Esophagus muscularis mucosa (tissue), 4 donors: ENCODE measurements around the gene ADAMTSL4. TPM values are rescaled to one million over a fixed set of nuclear protein-coding genes. Genes with fewer than 3 reads are reported as not detected.

Experiments
- DNase-seq: peaks from one replicate; pipeline ENCODE4 v3.0.0-alpha.2; 2017; ENCODE audit errors: extremely low spot score
- H3K27ac ChIP-seq, 4 donors: fragments of 200-600 bp; sonication (generic); replicated peaks in 1 of 4; 1 replicate in 3 of 4; 2 replicates in 1 of 4; pipeline ENCODE4 v1.5.1; 2016 to 2019; ENCODE audit warnings: mild to moderate bottlenecking in 1 of 4
- H3K27me3 ChIP-seq, 4 donors: fragments of 200-600 bp; sonication (generic); one replicate each; pipeline versions ENCODE4 v1.5.1 to v1.6.0; 2016 to 2019
- H3K36me3 ChIP-seq, 4 donors: fragments of 200-600 bp; sonication (generic); one replicate each; pipeline ENCODE4 v1.5.1; 2016 to 2019
- H3K4me1 ChIP-seq, 4 donors: fragments of 200-600 bp; sonication (generic); one replicate each; pipeline ENCODE4 v1.5.1; 2016 to 2019
- H3K4me3 ChIP-seq, 4 donors: fragments of 200-600 bp; sonication (generic); 1 replicate in 2 of 4; 2 replicates in 2 of 4; pipeline ENCODE4 v1.5.1; 2016 to 2019; ENCODE audit warnings: mild to moderate bottlenecking in 4 of 4, moderate library complexity in 1 of 4
- H3K9me3 ChIP-seq, 4 donors: fragments of 200-600 bp; sonication (generic); 1 replicate in 3 of 4; 2 replicates in 1 of 4; pipeline ENCODE4 v1.5.1; 2016 to 2019
- CTCF ChIP-seq, 3 experiments: fragments of 200-600 bp in 2 of 3; fragments of 450-650 bp in 1 of 3; sonication (generic) in 2 of 3; IDR thresholded peaks; one replicate each; pipeline ENCODE4 v1.5.1; 2017 to 2019; ENCODE audit warnings: antibody characterized with exemption in 3 of 3, mild to moderate bottlenecking in 2 of 3, moderate library complexity in 1 of 3
- EP300 ChIP-seq: sonication (generic); formaldehyde crosslinking; IDR thresholded peaks from one replicate; pipeline ENCODE4 v1.6.1; 2017; ENCODE audit warnings: antibody characterized with exemption
- POLR2A ChIP-seq: fragments of 450-650 bp; IDR thresholded peaks from one replicate; pipeline ENCODE4 v1.6.1; 2017; ENCODE audit warnings: antibody characterized with exemption, moderate library complexity, mild to moderate bottlenecking, low read depth
- POLR2AphosphoS5 ChIP-seq, 2 donors: sonication (generic); formaldehyde crosslinking; IDR thresholded peaks; one replicate each; pipeline ENCODE4 v1.6.1; 2017; ENCODE audit warnings: antibody characterized with exemption in 2 of 2
- WGBS: methylation state at CpG from one replicate; pipeline ENCODE4 v1.1.5; 2018; 5-methylcytosine and 5-hydroxymethylcytosine counted together
- intact Hi-C: fragments of 100-400 bp; cut with DNase I; formaldehyde crosslinking; loops from one replicate; pipeline ENCODE4 v1.15.1; 2023
- total RNA-seq, 4 donors: library from RNA; depleted of rRNA; stranded (reverse); fragments of >200 nt; gene quantifications; one replicate each; pipeline versions ENCODE4 v1.1.0 to v1.2.1, GENCODE V29; 2016

Gene ADAMTSL4
- total RNA-seq, 4 donors from 2014 or later = 33.6 to 86.1 (median 48.2) TPM

GRCh38 chr1:150561254-150561973, 12.2 kb downstream of the ADAMTSL4 start:
- under 1% methylated on average over 20 of the region's 32 CpGs for WGBS
- peaks cover 0 to 25% (median 20%) of the 10 kb centered on the region in 4 donors for H3K36me3 ChIP-seq
- peak overlapping the region; percentile 59 to 64 (median 61) for H3K4me3 ChIP-seq
- peak; percentile 98 for DNase-seq
- H3K27ac ChIP-seq = peak overlapping the region; percentile 93 to 100 (median 98)
- peaks cover 70 to 95% (median 85%) of the 10 kb centered on the region in 4 donors for H3K4me1 ChIP-seq
- no peaks in the 10 kb centered on the region for H3K9me3 ChIP-seq
- TF ChIP-seq POLR2AphosphoS5 (IDR thresholded peaks at IDR 0.05) (peak in 1 of 2 donors; percentile 98), CTCF (IDR thresholded peaks at IDR 0.05) (peak; percentile 5 to 18 (median 11)), POLR2A (peak; percentile 69), EP300 (peak; percentile 83)
- intact Hi-C loops = loop anchor here (1.0 to 2.0 kb wide), 2 partner anchors 19 to 59 kb away; no protein-coding TSS in a partner anchor
- H3K27me3 ChIP-seq = no peaks in the 10 kb centered on the region

GRCh38 chr1:150561974-150562445, 12.8 kb downstream of the ADAMTSL4 start:
- peaks cover 76 to 95% (median 88%) of the 10 kb centered on the region in 4 donors for H3K4me1 ChIP-seq

GRCh38 chr1:150562446-150563339, 13.5 kb downstream of the ADAMTSL4 start:
- Histone ChIP-seq H3K36me3 (peaks cover 0 to 13% (median 8%) of the 10 kb centered on the region in 4 donors), H3K27me3 (no peaks in the 10 kb centered on the region), H3K4me3 (peak overlapping the region; percentile 59 to 64 (median 61)), H3K9me3 (no peaks in the 10 kb centered on the region), H3K4me1 (peaks cover 83 to 95% (median 91%) of the 10 kb centered on the region in 4 donors), H3K27ac (peak overlapping the region; percentile 93 to 100 (median 98))
- TF ChIP-seq EP300 (no peak), POLR2AphosphoS5 (IDR thresholded peaks at IDR 0.05) (peak in 1 of 2 donors; percentile 5), POLR2A (no peak), CTCF (IDR thresholded peaks at IDR 0.05) (no peak)
- DNase-seq = no peak
- 30% methylated on average over 2 of the region's 4 CpGs for WGBS
- intact Hi-C loops = no loop called here

More at GRCh38 chr1:150561974-150562445, 12.8 kb downstream of the ADAMTSL4 start:
- TF ChIP-seq POLR2AphosphoS5 (IDR thresholded peaks at IDR 0.05) (peak in 1 of 2 donors; percentile 99), EP300 (peak; percentile 92), POLR2A (no peak), CTCF (IDR thresholded peaks at IDR 0.05) (no peak)
- Histone ChIP-seq H3K9me3 (no peaks in the 10 kb centered on the region), H3K27me3 (no peaks in the 10 kb centered on the region), H3K27ac (peak overlapping the region; percentile 93 to 100 (median 98)), H3K4me3 (peak overlapping the region; percentile 59 to 64 (median 61)), H3K36me3 (peaks cover 0 to 19% (median 15%) of the 10 kb centered on the region in 4 donors)
- DNase-seq = peak; percentile 98
- intact Hi-C loops = loop anchor here (1.0 to 2.0 kb wide), 2 partner anchors 18 to 59 kb away; no protein-coding TSS in a partner anchor
- 2% methylated on average over 12 of the region's 18 CpGs for WGBS

- no peaks in the 10 kb centered on the region for H3K9me3 ChIP-seq
- no peak for TF ChIP-seq EP300
- no peak for TF ChIP-seq CTCF (IDR thresholded peaks at IDR 0.05)
- TF ChIP-seq POLR2AphosphoS5 (IDR thresholded peaks at IDR 0.05) = no peak
- no peak for TF ChIP-seq POLR2A
- H3K27me3 ChIP-seq = no peaks in the 10 kb centered on the region
- peak overlapping the region; percentile 93 to 100 (median 98) for H3K27ac ChIP-seq
- H3K4me3 ChIP-seq = peak overlapping the region in 3 of 4 donors; percentile 59 to 61 (median 61)
- peaks cover 0 to 5% (median under 1%) of the 10 kb centered on the region in 4 donors for H3K36me3 ChIP-seq
- intact Hi-C loops = no loop called here
- no peak for DNase-seq
- WGBS = 31% methylated on average over 4 of the region's 4 CpGs
- peaks cover 83 to 95% (median 91%) of the 10 kb centered on the region in 4 donors for H3K4me1 ChIP-seq
These were observed 14.3 kb downstream of the ADAMTSL4 start for GRCh38 chr1:150563340-150564038.
